ENCODE measurements around the gene PGRMC1.

Gene PGRMC1

GRCh38 chrX:119235872-119236622 lies at the start of gene PGRMC1:
Gene PGRMC1 (plus strand): TSS chrX:119236285. CDS start chrX:119236364, 79 bp downstream.
- H3K4me3 ChIP-seq (replicated peaks; ENCODE audit: low read depth, low read length), result peak within 1 kb of the TSS; percentile 81
- DNase-seq (ENCODE audit: extremely low read depth, low read depth), result peak; percentile 48
- no peak for TF ChIP-seq CTCF (IDR thresholded peaks at IDR 0.05; ENCODE audit: low read depth, low read length, missing control alignments)

GRCh38 chrX:119186763-119187162 lies 49.3 kb upstream of the PGRMC1 start:
- no peak for TF ChIP-seq CTCF (IDR thresholded peaks at IDR 0.05; ENCODE audit: low read depth, low read length, missing control alignments)
- no peak for DNase-seq (ENCODE audit: extremely low read depth, low read depth)
- H3K4me3 ChIP-seq (replicated peaks; ENCODE audit: low read depth, low read length), result no peak overlapping the region

GRCh38 chrX:119187298-119187697 lies 48.8 kb upstream of the PGRMC1 start:
- no peak for DNase-seq (ENCODE audit: extremely low read depth, low read depth)
- TF ChIP-seq CTCF (IDR thresholded peaks at IDR 0.05; ENCODE audit: low read depth, low read length, missing control alignments), result no peak
- no peak overlapping the region for H3K4me3 ChIP-seq (replicated peaks; ENCODE audit: low read depth, low read length)

GRCh38 chrX:119189115-119189514 lies 47.0 kb upstream of the PGRMC1 start:
- peak; percentile 9 for TF ChIP-seq CTCF (IDR thresholded peaks at IDR 0.05; ENCODE audit: low read depth, low read length, missing control alignments)
- DNase-seq (ENCODE audit: extremely low read depth, low read depth), result no peak
- H3K4me3 ChIP-seq (replicated peaks; ENCODE audit: low read depth, low read length), result no peak overlapping the region

- DNase-seq (ENCODE audit: extremely low read depth, low read depth), result no peak
- no peak for TF ChIP-seq CTCF (IDR thresholded peaks at IDR 0.05; ENCODE audit: low read depth, low read length, missing control alignments)
- H3K4me3 ChIP-seq (replicated peaks; ENCODE audit: low read depth, low read length), result no peak overlapping the region
Observed at GRCh38 chrX:119189595-119189994, 46.5 kb upstream of the PGRMC1 start.

GRCh38 chrX:119190091-119190681 lies 45.9 kb upstream of the PGRMC1 start:
- no peak for DNase-seq (ENCODE audit: extremely low read depth, low read depth)
- no peak for TF ChIP-seq CTCF (IDR thresholded peaks at IDR 0.05; ENCODE audit: low read depth, low read length, missing control alignments)
- H3K4me3 ChIP-seq (replicated peaks; ENCODE audit: low read depth, low read length), result no peak overlapping the region
